DLD1 (cell line): ENCODE data around the gene MRPS15.
"Not testable (repeated sequence)": the region's sequence is repeated elsewhere in the genome, so short reads cannot be mapped to it uniquely, and the experiment has no call there.

Experiments
- in situ Hi-C: cut with HindIII; loops from 2 replicates; pipeline ENCODE4 v1.10.0; 2017; ENCODE audit warnings: low sequenced_read_pairs

The MRPS15 gene

DNA sequence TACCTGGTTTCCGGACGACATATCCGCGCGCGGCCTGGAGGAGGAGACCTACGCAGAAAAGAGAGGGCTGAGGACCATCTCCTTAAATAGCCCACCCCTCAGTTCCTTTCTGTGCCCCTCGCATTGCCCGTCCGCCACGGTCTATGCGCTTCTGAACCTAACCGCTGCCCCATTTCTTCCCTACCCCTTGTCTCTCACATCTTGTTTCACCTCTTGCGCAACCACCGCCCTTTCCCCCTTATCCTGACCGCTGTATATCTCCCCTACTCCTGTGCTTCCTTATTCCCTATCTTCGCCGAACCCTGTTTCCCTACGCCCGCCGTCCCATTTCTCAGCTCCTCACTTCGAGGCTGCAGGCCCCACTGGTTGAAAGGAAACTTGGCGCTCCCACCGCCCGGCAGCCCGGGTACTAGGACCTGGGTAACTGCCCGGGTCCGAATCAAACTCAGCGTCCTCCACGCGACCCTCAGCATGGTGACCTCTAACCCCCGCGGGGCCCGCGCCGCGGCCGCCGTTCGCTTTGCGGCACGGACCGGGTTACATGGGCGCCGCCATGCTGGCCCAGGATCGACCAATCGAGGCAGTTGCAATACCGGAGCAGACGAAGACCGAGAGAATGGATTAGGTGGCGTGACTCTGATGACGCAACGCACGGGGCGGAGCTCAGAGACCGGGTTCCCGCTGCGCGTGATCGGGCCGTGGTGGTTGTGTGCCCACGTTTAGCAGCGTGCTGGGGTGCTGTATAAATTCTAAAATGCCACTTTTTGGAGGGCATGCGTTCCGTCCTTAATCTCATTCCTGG, at the start of gene MRPS15:
Gene MRPS15, minus strand, starts transcription at position 582 of the 802 bp plus-strand sequence. Its CDS starts 109 bp downstream, at position 473.
- in situ Hi-C loops: no loop called here

DNA sequence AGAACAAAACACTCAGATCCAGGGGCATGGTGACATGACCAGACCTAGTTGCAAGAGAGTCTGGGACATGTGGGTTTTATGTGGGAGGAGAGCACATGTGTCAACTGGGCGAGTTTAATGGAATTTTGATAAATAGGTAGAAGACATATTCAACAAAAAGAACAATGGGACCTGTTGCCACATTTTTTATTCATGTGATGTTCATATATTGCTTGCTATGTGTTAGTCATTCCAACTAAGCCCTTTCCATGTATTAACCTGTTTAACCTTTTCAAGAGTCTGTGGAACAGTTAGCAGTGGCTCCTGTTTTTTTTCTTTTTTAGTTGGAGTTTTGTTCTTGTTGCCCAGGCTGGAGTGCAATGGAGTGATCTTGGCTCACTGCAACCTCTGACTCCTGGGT, 48.7 kb upstream of the MRPS15 start:
- in situ Hi-C loops: no loop called here

DNA sequence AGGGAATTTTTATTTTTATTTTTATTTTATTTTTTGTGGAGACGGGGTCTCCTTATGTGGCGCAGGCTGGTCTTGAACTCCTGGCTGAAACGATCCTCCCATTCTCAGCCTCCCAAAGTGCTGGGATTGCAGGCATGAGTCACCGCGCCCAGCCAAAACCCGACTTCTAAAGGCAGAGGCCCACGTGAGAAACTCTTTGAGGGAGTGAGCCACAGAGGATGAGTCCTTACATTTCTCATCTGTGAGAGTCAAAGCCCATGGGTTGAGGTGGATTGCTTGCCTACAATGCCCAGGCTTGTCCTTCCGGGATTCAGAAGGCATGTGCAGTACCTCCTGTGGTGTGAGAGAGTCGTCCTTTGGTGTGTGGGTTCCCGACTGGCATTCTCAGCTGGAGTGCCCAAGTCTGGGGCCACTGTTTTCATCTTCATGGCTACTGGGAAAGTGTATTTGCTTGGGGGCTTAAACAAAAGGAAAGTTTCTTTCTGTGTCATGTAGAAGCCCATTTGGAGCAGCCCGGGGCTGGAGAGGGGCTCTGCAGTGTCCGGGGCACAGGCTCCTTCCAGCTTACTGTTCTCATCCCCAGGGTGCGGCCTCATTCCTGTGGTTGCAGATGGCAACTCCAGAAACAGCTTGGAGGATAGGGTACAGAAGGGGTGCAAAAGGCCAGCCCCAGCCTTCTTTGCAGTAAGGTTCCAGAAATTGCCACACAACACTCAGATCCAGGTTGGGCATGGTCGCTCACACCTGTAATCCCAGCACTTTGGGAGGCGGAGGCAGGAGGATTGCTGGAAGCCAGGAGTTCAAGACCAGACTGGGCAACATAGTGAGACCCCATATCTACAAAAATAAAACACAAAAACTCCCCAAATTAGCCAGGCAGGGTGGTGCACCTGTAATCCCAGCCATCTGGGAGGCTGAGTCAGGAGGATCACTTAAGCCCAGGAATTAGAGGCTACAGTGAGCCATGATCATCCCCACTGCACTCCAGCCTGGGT, 47.9 kb upstream of the MRPS15 start:
- in situ Hi-C loops: no loop called here

DNA sequence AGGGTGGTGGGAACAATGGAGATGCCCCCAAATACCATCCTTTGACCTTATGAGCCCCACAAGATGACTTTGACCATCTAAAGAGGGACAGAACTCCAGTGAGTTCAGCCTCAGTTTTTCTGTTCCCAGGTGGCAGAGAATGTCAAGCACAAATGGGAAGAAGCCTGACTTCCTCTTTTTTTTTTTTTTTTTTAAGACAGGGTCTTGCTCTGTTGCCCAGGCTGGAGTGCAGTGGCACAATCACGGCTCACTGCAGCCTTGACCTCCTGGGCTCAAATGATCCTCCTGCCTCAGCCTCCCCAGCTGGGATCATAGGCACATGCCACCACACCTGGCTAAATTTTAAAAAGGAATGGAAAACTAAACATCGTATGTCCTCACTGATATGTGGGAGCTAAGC, 47.0 kb upstream of the MRPS15 start:
- in situ Hi-C loops: not testable (repeated sequence)

DNA sequence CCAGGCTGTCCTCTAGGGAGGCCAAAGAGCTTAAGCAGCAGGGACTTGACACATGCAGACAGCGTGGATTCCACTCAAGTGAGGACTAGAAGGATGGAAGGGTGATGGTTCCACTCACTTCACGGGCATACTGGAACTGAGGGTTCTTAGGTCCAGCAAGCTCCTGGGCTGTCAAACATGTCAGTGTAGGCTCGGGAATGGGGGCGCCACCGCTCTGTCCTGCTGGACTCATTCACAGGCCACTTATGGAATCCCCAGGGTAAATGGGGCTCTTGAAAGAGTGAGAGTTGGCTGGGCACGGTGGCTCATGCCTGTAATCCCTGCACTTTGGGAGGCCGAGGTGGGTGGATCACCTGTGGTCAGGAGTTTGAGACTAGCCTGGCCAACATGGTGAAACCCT, 46.2 kb upstream of the MRPS15 start:
- in situ Hi-C loops: no loop called here

DNA sequence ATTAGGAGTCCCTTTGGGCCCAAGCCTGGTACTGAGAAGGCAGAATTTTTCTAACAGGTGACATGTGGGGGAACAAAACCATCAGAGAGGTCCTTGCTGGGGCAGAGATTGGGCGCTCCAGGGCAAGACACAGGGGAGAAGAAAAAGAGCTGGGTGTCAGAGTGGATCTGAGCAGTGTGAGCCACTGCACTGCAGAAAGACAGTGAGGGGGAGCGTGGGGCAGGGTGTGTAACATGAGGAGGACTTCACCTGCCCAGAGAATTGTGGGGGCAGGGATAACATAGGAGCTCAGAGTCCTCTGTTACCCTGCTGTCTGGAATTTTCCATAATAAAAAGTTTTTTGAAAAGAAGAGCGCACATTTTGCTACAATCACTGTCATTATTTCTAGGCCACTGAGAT, 44.1 kb upstream of the MRPS15 start:
- in situ Hi-C loops: no loop called here

DNA sequence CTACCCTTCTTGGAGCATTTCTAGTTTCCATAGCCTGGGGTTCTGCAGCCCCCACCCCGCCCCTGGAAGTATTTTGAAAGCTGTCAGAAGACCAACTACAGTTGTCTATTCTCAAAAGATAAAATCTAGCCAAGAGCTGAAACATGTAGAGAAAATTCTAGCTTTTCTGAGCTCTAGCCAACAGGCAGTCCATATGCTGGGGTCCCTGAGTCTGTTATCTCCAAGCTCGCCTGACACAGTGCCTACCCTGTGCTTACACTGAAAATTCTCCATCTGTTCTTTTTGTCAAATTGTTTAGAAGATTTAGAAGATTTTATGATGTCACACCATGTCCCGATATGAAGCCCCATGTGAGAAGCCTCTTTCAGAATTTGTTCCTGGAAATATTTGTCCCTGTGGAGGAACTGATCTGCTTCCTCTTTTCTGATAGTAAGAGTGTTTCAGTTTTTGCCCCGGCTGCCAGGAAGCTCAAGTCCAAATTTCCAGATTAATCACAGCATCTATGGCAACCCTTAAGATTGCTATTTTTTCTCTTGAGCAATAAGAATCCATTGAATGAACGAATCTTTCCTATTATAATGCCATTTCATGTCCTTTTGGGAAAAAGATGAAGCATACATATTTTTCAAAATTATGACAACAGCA, 42.2 kb upstream of the MRPS15 start:
- in situ Hi-C loops: no loop called here

DNA sequence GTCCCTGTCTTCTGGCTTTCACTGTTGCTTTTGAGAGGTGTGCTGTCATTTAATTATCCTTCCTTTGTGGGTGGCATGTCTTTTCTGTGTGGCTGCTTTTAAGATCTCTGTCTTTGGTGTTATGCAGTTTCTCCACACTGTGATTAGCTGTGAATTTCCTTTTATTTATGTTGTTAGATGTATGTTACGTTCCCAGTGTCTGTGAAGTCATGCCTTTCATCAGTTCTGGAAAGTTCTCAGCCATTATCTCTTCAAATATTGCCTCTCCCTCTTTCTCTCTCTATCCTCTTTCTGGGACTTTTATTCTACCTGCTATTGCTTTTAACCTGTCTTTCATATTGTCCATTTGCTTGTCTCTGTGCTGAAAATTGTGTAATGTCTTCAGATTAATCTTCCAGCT, 39.5 kb upstream of the MRPS15 start:
- in situ Hi-C loops: no loop called here

DNA sequence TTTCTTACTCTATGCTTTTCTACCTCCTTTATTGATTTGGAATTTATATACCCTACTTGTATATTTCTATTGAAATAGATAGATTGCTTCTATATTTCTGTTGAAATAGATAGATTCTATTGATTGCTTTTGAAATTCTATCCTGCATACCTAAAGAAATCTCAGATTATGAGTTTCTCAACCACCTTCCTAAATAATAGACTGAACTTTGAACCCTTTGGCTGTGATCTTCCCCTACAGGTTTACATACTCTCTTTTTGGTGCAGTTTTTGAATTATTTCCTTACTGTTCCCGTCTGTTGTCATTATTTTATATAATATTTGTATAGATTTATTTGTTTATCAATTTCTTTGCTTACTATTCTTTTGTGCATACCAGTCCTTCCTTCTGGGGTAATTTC, 39.0 kb upstream of the MRPS15 start:
- in situ Hi-C loops: no loop called here

DNA sequence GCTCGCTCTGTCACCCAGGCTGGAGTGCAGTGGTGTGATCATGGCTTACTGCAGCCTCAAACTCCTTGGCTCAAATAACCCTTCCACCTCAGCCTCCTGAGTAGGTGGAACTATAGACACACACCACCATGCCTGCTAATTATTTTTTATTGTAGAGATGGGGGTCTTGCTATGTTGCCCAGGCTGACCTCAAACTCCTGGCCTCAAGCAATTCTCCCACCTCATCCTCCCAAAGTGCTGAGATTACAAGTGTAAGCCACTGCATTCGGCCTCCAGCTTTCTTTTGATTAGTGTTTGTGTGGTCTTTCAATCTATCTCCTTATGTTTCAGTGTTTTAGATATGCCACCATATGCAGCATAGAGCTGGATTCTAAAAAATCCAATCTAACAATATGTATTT, 38.4 kb upstream of the MRPS15 start:
- in situ Hi-C loops: no loop called here

DNA sequence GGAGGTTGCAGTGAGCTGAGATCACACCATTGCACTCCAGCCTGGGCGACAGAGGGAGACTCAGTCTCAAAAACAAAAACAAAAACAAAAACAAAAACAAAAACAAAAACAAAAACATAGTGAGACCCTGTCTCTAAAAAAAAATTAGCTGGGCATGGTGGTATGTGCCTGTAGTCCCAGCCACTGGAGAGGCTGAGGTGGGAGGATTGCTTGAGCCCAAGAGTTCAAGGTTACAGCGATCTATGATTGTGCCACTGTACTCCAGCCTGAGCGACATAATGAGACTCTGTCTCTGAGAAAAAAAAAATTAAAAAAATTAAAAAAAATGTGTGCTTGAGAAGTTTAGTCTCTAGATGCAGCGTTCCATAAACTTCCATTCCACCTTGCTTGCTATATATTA, 37.7 kb upstream of the MRPS15 start:
- in situ Hi-C loops: not testable (repeated sequence)

DNA sequence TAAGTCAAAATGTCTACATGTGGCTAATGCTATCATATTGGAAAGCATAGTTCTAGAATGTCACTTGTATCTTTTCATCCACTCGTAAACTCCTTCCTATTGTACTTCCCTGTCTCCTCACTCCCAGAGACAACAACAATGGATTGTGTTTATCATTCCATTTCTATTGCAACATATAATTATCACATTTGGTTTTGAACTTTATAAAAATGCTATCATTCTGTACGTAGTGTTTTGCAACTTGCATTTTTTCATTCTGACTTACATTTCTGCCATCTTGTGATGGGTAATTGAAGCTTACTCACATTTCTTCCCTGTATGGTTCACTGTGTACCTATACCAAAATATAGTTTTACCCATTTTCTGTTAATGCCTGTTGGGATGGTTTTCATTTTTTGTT, 33.0 kb upstream of the MRPS15 start:
- in situ Hi-C loops: no loop called here

DNA sequence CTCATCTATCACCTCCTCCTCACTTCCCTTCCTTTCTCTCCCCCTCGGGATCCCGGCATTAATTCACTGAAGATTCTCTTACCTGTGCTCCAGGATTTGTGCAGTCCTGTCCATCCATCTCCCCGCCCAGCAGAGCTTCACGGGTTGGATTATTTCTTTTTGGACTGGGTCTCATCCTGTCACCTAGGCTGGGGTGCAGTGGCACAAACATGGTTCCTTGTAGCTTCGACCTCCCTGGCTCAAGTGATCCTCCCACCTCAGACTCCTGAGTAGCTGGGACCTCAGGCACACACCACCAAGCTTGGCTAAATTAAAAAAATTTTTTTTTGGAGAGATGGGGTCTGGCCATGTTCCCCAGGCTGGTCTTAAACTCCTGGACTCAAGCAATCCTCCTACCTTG, 30.8 kb upstream of the MRPS15 start:
- in situ Hi-C loops: no loop called here

DNA sequence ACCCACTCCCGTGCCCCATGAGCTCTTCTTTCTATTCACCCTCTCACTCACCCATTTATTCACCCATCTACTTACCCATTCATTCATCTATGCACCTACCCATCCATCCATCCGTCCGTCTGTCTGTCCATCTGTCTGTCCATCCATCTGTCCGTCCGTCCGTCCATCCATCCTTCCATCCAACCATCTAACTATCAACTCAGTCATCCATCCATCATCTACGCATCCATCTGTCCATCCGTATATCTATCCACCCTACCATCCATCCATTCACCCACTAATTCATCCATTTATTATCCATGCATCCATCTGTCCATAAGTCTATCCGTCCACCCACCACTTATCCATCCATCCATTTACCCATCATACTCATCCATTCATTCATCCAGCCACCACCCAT, 29.3 kb upstream of the MRPS15 start:
- in situ Hi-C loops: no loop called here

DNA sequence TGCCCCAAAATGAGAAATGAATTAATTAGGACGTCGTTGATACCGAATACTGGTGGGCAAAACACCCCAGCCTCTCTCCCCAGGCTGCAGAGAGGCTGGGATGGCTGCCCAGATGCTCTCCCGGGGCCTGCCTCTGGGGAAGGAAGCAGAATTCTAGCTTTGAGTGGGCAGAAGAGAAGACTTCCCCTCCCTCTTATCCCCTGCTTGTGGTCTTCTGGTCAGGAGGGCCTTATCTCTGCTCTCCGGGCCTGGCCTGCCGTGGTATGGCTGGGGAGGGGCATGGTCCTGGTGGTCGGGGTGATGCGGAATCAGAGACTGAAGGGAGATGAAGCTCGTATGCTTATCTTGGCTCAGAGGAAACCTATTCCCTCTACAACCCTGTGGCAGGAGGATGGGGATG, 28.3 kb upstream of the MRPS15 start:
- in situ Hi-C loops: no loop called here

DNA sequence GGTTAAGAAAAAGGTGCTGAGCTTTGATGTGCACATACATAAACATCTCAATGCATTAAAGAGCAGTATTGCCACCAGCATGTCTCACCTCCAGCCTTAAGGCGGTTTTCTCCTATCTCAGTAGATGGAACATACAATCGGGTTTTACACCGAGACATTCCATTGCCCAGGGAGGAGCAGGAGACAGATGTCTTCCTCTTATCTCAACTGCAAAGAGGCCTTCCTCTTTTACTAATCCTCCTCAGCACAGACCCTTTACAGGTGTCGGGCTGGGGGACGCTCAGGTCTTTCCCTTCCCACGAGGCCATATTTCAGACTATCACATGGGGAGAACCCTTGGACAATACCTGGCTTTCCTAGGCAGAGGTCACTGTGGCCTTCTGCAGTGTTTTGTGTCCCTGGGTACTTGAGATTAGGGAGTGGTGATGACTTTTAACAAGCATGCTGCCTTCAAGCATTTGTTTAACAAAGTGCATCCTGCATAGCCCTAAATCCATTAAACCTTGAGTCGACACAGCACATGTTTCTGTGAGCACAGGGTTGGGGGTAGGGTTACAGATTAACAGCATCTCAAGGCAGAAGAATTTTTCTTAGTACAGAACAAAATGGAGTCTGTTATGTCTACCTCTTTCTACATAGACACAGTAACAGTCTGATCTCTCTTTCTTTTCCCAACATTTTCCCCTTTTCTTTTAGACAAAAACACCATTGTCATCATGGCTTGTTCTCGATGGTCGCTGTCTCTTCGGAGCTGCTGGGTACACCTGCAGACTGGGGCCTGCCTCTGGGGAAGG, 25.3 kb upstream of the MRPS15 start:
- in situ Hi-C loops: not testable (repeated sequence)

DNA sequence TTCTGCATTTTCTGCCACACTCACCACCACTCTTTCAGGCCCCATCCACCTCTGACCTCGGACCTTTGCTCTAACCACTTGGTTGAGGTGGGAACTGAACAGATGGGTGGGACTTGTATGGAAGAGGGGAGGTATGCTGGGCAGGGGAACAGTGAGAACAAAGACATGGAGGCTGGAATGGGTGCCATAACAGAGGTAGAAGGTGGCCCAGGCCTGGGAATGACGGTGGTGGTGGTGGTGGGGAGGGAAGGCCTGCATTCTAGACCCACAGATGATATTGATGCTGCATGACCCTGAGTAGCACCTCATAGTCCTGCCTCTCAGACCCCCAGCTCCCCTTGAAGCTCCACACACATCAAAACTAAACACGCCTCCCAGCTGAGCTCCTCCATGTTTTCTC, 23.7 kb upstream of the MRPS15 start:
- in situ Hi-C loops: no loop called here

DNA sequence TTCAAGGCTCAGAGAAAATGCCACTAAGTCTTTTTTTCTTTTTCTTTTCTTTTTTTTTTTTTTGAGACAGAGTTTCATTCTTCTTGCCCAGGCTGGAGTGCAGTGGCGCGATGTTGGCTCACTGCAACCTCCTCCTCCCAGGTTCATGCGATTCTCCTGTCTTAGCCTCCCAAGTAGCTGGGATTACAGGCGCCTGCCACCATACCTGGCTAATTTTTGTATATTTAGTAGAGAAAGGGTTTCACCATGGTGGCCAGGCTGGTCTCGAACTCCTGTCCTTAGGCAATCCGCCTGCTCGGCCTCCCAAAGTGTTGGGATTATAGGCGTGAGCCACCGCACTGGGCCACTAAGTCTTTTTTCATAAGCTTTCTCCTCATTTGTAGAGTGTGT, 23.1 kb upstream of the MRPS15 start:
- in situ Hi-C loops: not testable (repeated sequence)

DNA sequence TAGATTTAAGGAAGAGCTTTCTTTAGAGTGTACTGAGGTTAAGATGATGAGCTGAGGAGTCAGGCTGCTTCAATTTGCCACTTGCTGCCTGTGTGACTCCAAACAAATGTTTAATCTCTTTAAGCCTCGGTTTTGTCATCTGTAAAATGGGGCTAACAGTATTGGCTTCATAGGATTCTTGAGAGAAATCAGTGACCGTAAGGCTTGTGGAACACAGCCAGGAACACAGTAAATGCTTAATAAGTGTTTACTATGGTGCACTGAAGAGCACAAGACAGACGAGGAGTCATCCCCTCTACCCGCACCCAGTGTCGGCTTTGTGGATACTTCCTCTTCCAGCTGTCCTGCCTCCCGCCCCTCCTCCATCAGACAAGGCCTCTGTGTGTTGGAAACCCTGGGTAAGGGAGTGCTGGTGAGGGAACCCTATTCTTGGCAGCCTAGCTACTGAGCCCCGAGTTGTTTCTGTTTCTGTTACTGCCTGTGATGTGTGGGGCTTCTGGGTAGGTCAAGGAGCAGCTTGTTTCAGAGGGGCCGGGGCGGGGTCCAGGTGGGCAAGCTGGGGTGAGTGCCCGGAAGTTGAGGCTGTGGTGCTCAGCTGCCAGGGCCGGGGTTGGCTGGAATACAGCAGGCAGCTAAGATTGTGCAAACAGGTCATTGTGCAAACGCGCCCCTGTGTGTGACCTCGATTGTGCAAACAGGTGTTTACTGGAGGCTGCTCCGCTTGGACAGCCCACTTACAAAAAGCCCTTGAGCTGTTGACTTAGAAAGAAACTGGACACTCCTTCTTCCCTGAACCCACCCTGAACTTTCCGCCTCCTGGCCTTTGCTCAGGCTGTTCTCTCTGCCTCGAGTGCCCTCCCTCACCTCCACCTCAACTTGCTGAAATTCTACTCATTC, 22.5 kb upstream of the MRPS15 start:
- in situ Hi-C loops: no loop called here

DNA sequence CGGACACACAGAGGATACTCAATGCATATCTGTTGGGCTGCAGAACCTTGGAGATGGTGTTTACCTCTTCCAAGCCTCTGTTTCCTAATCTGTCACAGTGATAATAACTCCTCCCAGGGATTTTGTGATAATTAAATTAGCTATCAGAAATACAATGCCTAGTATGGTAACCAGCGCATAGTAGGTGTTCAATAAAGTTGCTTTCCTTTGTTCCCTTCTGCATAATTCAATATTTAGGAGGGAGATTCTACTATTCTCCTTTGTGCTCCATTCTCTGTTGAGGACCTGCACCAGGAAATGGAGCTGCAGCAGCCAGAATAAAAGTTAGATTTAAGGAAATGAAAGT, 21.9 kb upstream of the MRPS15 start:
- in situ Hi-C loops: no loop called here
